LNCaP clone FGC (cell line): Measurements from ENCODE around the gene OR1S1.

Source experiments
- DNase-seq: peaks from one replicate; pipeline ENCODE4 v3.0.0-alpha.2; 2011; ENCODE audit warnings: low read depth
- H3K4me3 ChIP-seq: 2 replicates; pipeline ENCODE4 v1.5.1; 2011; ENCODE audit warnings: mild to moderate bottlenecking, low read depth, low read length, control low read depth
- TF ChIP-seq, protein P1 (sequence below): IDR thresholded peaks from 2 replicates; pipeline ENCODE4 v1.5.1; 2012; ENCODE audit warnings: mild to moderate bottlenecking; ENCODE audit not compliant: control insufficient read depth, insufficient read depth; ENCODE audit errors: extremely low read depth

The OR1S1 gene

DNA sequence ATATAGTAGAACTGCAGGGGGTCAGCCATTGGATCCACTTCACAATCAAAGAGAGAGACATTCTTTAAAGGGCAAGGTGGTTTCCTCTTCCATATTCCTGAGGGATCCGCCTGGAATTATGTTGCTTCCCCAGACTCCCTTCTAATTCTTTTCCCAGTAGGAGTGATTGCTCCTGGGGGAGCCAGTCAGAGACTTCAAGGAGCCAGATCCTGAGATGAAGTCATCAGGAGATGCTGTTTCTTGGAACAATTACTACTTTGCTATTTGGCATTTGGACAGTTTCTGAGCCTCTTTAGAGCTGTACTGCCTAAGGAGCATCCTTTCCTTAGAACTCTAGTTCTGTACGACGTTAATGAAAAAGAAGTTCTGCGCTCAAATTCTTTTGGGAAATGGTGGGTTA lies 25.6 kb upstream of the OR1S1 start:
- TF ChIP-seq, protein P1, sequence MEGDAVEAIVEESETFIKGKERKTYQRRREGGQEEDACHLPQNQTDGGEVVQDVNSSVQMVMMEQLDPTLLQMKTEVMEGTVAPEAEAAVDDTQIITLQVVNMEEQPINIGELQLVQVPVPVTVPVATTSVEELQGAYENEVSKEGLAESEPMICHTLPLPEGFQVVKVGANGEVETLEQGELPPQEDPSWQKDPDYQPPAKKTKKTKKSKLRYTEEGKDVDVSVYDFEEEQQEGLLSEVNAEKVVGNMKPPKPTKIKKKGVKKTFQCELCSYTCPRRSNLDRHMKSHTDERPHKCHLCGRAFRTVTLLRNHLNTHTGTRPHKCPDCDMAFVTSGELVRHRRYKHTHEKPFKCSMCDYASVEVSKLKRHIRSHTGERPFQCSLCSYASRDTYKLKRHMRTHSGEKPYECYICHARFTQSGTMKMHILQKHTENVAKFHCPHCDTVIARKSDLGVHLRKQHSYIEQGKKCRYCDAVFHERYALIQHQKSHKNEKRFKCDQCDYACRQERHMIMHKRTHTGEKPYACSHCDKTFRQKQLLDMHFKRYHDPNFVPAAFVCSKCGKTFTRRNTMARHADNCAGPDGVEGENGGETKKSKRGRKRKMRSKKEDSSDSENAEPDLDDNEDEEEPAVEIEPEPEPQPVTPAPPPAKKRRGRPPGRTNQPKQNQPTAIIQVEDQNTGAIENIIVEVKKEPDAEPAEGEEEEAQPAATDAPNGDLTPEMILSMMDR, result no peak
- H3K4me3 ChIP-seq, result no peak overlapping the region
- DNase-seq, result no peak

DNA sequence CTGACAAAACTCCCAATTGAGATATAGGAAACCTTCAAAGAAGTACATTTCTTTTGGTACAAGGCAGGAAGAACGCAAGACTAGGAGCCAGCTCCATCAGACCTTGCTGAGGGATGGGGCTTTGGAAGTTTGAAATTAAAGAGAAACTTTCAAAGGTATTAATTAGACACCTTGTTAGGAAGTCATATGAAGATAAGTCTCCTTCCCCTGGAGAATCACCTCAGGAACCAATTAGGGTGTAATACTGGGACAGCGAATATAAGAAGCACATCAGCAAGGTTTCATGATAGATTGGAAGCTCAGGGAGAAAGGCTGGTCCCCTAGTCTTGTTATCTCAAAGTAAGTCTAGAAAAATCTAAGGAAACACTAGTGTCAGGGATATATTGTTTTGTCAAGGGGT lies 23.8 kb upstream of the OR1S1 start, which contains the start of gene OR9Q2:
OR9Q2 (plus strand) TSS at position 301 of the 400 bp plus-strand sequence. CDS start 1,421 bp downstream, outside the sequence.
- H3K4me3 ChIP-seq, result no peak within 1 kb of the TSS
- TF ChIP-seq, protein P1, result no peak
- no peak for DNase-seq

DNA sequence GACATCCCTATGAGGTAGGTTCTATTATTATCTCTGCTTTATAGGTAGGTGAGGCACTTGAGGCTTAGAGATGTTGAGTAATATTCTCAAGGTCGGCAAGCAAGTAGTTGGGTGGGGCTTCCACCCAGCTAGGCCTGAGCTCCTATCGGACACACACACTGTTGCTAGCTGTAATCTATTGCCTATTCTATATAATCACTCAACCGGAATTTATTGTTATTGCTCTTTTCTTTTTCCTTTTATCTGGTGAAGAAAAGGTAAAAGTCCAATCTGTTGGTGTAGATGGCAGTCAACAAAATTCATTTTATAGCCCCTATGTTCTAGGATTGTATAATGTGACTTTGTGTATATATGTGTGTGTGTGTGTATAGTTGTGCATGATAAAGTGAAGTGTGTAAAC lies 20.3 kb upstream of the OR1S1 start:
- H3K4me3 ChIP-seq, result no peak overlapping the region
- DNase-seq, result no peak
- TF ChIP-seq, protein P1, result no peak

DNA sequence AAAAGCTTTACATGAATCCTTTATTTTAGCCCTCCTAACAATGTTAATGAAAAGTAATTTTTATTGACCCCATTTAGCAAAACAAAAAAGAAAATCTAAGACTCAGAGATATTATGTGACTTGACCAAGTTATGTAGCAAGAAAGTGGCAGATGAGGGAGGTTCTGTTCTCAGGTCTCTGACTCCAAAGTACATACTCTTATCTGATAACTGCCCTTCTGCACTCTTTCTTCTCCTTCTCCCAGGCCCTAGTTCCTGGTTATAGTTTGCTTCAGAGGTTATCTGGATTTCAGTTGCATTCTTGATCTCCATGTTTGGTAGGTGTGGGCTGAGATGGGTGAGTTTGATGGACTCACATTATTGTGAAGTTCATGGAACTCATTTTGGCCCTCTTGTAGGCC lies 19.1 kb upstream of the OR1S1 start:
- H3K4me3 ChIP-seq, result no peak overlapping the region
- TF ChIP-seq, protein P1, result no peak
- DNase-seq, result no peak

DNA sequence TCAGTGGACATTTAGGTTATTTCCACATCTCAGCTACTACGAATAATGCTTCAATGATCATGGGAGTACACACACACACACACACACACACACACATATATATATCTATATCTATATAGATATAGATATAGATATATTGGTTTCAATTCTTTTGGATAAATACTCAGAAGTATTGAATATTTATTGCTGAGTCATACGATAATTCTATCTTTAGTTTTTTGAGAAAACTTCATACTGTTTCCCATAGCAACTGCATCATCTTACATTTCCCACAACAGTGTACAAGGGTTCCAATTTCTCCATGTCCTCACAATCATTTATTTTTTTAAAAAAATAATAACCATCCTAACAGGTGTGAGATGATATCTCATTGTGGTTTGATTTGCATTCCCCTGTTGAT lies 16.6 kb upstream of the OR1S1 start:
- no peak overlapping the region for H3K4me3 ChIP-seq
- no peak for DNase-seq
- TF ChIP-seq, protein P1, result no peak

DNA sequence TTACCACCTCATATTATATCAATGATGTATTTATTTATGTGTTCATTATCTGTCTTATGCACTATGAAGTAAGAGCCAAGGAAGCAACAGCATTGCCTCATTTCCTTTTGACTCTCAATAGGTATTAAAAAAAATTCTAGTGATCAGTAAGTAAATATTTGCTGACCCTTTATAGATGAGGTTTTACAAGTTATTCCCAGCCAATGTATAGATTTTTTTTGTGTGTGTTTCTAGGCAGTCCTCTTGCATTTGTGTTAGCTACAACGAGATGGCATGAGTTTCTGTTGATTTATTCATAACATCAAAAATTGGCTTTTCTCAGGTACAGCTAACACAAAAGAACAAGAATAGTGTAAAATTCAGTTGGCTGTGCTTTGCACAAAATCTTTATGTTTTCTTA lies 13.2 kb upstream of the OR1S1 start:
- no peak overlapping the region for H3K4me3 ChIP-seq
- DNase-seq, result peak; percentile 92
- TF ChIP-seq, protein P1, result no peak

DNA sequence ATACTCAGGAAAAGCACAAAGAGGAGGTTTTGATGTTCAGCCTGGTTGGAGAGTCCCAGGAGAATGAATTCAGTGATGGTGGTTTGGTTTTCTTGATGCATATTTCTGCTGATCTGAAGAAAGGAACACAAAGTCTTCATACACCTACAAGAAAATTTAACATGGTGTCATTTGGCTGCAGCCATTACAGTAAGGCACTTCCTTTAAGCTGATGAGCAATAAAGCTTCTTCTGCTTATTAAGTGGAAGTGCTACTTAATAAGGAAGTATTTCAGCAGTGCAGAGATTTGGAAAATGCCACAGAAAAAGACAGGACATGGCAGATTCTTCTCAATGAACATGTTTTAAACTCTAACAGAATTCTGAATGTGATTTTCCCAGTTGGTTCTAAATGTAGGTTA lies 8.5 kb upstream of the OR1S1 start, which contains the start of gene OR1S2:
OR1S2 (minus strand) TSS at position 101 of the 400 bp plus-strand sequence; CDS start at position 101, 0 bp downstream.
- no peak for DNase-seq
- TF ChIP-seq, protein P1, result no peak
- no peak within 1 kb of the TSS for H3K4me3 ChIP-seq
